HG03066 (cell line): ENCODE data around the gene ULK4.

Experiments used
- ATAC-seq: cut with Tn5 transposase; IDR thresholded peaks from one replicate; pipeline ENCODE4 v1.9.1; 2021; ENCODE audit warnings: low read depth; ENCODE audit not compliant: unreplicated experiment

ULK4 gene

DNA sequence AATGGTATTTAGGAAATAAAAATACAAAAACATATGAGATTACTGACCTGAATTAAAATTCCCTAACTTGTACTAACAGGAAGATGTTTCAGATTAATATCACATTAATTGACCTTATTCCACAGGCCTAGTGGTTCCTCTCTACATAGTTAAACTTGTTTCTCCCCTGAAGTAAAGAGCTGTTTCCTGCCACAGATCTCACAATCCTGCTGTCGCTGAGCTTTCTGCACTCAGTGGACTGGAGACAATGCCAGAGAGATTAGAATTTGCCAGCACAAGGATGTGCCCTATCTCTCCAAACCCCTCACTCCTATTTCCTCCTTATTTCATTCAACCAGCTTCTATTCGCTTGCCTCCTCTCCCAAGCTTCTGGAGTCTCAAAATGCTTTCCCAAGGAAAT lies 632.0 kb downstream of the ULK4 start:
- no peak for ATAC-seq

DNA sequence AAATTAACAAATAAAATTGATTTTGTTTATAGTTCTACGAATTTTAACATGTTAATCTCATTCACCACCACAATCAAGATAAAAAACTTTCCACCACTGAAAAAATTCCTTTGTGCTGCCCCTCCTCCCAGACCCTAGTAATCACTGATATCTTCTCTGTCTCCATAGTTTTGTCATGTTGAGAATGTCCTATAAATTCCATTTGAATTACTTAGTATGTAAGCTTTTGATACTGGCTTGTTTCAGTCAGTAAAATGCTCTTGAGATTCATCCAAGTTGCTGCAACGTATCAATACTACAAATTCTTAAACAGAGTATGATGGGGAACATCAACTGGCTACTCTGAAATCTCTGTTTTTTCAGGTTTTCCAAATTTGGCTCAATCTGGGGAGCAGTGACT lies 633.0 kb downstream of the ULK4 start:
- no peak for ATAC-seq

DNA sequence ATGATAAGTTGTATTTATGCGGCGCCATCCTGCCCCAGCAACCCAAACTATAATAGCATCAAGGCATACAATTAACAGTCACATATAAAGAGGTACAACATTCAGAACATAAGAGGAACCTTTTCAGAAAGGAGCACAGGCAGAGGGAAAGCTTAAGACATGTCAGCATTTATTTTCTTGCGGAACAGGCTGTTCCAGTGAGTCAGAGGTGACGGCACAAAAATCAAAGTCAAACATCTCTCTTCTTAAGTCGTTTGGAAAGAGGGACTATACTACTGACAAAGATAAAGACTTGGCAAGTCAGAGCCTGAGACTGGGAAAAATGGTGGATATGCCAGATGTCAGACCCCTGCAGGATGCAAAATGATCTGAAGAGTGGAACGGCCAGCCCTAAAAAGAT lies 634.2 kb downstream of the ULK4 start:
- no peak for ATAC-seq

DNA sequence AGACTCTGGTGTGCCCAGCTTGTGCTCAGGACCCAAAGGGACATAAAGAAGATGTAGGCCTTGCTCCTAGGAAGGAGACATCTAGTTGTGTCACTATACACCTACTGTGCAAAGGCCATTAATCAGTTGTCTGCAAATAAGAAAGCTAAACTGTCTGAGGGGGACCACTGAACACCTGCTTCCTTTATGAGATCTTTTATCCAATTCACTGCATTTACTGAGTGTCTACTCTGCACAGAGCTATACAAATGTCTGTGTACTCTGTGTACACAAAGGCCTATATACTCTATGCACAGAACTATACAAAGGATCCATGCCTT lies 637.8 kb downstream of the ULK4 start:
- no peak for ATAC-seq

DNA sequence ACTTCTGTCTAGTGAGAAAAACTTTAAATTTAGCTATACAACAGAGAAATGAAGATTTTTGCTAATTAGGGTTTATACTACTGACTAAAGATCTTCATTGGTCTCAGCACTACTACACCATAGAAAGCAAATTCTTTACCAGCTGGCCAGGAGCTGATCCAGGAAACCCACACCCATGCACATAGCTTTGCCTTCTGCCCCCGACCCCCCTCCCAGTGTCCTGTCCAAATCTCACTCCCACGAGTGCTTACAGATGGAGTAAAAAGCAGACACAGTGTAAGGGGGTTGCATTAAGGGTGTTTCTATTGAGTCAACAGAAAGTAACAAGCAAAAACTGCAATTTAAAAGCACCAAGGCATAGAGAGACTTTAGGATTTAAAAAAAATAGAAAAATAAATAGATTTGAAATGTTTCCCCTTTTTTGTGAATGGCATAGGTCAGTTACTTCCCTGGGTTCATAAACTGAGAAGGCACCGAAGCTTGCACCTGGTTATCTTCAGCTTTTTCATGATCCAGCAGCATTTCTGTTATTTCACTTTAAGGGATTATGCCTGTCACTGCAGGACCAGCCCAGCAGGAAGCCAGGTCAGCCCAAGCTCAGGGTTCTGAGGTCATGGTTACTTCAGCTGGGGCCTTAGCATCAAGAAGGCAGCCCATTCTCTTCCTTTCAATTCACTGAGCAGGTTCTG lies 638.3 kb downstream of the ULK4 start:
- ATAC-seq: no peak

DNA sequence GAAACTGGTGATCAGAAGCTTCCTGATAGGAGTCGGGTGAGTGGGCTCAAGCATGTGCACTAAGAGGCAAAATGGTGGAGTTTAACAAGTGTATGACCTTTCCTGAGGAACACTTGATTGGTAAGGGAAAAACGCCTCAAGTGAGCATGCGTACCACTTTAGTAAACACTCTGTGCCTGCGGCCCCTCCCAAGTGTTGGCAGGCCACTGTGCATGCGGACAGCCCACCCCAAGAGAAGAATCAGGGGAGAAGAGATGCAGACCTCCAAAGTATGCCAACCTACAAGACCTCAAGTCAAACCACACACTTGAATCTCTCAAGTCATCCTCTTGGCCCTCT lies 640.3 kb downstream of the ULK4 start:
- no peak for ATAC-seq

DNA sequence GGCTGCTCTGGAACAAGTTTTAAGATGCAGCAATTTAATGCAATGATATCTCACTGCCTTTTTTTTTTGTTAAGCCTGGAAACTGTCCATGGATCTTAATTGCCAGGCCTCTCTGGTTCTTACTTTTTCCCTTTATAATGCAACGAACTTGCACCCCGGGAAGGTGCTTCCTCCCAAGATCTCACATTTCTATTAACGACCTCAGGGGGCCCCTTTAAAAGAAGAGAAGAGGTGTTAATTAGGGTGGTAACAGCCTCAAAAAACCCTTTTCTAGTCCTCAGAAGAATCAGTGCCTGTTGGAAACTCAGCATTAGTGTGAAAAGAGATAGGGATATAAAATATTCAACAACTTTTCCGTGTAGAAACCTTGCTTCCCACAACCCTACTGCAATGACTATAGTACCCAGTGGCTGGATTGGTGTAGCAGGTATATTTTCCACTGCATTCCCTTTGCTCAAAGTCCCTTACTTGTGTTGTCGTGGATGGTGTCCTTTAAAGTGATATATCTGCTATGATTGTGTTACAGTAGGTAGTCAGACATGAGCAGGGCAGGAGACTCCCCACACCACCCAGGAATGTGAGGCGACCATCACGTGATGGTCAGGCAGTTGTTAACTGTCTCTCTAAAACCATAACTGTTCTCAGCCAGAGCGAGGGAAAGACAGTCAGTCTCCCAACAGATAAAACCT lies 640.8 kb downstream of the ULK4 start:
- ATAC-seq: no peak

DNA sequence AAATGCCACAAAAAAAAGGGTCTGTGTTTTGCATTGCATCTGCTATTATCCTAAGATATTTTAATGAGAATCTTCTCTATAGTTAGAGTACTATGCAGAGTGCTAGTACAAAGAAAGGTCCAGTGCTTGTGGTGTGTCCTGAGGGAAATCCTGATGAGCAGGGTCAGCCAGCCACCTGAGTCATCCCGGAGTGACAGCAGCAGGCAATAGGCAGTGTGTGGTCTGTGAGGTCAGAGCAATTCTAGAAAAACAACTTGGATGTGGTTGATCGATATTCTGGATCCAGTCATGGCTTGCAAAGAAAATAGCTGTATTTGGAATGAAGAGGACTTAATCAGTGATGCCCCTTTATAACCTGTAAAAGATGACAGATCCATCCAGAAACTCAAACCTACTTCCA lies 643.4 kb downstream of the ULK4 start:
- ATAC-seq: no peak

DNA sequence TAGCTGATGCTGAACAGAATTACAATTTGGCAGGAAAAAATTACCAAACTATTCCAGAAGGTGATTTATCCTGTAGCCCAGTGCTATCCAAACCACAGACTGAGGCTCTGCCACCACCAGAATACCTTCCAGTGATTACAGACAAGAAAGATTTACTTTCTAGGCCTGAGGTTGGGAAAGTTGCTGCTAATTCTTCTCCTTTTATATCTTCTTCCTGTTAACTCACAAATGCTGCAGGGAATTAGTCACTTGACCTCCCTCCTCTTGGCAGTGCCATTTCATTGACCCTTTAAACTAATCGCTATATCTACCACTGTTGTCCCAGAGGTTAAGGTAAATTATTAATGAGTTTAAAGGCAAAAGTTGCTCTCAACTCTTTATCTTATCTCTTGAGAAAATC lies 644.2 kb downstream of the ULK4 start:
- ATAC-seq: no peak

DNA sequence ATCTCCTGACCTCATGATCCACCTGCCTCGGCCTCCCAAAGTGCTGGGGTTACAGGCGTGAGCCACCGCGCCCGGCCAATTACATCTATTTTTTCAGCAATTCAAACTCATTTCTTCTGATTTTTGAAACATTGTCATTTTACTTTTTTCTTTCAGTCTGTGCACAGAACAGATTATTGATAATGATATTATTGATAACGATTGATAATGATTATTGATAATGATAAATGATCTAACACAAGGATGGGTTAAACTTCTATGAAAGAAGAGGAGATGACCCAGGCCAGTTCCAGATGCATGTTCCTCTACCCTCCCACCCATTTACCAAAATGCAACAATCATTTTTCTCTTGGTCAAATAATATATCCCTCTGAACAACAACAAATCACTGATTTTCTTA lies 644.6 kb downstream of the ULK4 start:
- ATAC-seq: no peak

DNA sequence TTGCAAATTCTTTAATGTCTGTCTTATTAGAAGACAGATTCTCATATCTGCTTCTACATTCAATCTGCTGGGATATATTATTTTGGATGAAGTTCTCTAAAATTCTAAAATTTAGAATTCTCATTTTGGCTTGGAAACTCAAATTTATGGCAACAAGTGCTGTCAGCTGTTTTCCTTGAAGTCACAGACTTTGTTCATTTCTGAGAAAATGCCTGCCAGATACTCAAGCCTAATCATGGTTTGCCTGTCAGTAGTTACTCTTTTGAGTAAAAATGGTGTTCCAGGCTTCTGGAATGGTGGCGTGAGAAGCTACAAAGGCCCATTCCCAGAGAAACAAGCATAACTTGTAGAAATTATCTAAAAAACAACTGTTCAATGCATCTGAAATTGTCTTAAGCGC lies 646.8 kb downstream of the ULK4 start:
- ATAC-seq: no peak

DNA sequence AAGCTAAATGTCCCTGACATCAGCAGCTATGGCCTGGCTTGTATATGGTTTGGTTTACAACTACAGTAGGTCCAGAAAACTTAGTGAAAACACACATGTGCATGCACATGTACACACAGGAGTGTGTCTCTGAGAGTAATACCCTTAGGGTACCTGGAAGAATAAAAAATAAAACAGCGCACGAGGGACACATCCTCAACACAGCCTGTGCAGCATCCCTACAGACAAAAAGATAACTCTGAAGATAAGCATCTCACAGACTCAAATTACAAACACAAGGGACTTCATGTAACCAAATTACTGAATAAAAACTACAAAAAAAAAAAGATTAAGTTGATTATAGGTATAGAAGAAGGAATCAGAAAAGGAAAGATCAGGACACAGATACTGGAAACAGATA lies 653.8 kb downstream of the ULK4 start:
- ATAC-seq: no peak

DNA sequence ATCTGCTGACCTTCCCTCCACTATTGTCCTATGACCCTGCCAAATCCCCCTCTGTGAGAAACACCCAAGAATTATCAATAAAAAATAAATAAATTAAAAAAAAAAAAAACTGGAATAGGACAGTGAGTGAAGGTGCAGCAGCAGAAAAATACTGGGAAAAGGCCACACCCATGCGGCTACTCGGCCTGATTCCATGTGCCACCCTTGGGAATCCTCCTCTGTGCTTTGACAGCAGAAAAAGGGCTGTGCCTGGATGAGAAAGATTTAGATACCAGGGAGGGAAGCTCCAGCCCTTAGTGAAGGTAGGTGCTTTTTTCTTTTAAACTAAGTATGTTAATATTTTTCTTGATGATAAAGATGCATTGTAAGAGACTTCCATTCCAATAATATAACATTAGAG lies 654.8 kb downstream of the ULK4 start:
- ATAC-seq: no peak

DNA sequence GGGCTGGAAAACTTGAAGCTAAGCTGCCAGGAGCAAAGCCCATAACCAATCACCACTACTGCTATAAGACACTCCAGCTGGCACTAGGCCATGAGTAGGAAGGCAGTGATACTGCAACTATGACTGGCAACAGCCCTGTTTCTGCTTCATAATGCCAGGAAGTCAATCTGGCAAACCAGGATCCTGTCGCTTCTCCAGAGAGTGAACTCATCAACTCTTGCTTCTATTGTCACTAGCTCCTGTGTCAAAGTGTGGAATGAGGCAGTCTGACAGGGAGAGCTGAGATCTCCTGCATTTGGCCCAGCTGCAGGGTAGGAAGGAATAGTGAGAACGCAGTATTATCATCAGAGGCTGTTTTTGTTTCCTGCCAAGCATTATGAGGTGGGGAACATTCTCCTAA lies 657.3 kb downstream of the ULK4 start:
- ATAC-seq: no peak

DNA sequence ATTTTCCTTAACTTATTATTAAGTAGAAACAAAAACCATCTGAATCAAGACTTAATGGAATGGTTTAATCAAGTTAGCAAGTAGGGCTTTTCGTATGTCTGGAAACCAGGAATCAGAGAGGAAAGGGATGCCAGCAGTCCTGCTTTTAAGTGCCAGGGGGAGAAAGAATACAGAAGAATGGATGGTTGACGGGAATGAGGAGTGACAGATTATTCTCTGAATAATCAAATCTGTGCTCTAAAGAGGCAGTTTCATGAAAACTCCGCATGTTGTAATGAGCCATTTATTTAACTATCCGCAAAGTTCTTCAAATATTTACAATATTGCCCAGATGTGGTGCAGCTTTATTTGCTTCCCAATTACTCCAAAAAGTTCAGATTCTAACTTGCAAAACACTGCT lies 659.6 kb downstream of the ULK4 start:
- no peak for ATAC-seq

DNA sequence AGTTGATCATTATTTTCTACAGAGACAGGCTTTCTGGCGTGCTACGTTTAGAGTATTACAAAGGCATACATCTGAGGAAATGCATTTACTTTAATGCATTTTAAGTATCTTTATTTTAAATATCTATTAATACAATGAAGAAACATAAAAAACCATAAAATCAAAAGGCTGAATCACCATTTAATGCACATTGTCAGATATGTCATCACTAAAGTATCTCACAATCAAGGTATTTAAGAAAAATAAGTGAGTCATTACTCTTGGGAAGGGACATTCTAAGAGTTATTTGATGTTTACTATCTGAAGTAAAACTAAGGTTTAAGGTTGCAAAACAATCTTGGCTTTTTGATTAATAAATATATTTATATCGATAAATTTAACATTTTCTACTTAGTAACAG lies 660.4 kb downstream of the ULK4 start:
- no peak for ATAC-seq

DNA sequence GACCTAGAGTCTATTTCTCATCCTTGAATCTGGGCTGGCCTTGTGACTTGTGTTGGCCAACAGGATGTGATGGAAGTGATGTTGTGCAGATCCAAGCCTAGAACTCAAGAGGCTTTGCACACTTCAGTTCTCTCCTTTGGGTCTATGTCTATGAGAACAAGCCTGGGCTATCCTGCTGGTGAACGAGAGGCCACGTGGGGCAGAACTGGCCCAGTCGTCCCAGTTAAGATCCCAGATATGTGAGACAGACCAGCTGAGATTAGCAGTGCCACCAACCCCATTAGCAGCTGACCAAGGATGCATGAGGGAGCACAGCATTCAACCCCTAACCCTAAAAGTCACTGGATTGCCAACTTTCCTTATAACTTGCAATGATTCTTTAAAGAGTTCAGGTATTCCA lies 662.9 kb downstream of the ULK4 start:
- ATAC-seq: no peak

DNA sequence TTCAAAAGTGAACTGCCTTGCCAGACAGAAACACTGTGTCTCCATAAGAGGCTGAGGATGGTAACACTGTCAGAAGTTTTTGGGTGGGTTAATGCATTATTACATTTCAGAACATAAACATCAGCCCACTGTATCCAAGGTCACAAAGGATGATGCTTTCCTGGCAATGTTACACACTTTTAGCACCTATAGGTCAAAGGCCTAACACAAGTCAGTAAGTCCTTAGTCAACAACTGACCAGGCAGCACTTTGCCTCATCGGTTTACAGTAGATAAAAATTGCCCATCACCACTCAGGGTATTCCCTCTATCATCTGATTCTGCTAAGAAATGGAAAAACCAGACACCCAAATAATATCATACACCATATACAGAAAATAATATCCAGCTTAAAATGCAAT lies 664.2 kb downstream of the ULK4 start:
- ATAC-seq: no peak

DNA sequence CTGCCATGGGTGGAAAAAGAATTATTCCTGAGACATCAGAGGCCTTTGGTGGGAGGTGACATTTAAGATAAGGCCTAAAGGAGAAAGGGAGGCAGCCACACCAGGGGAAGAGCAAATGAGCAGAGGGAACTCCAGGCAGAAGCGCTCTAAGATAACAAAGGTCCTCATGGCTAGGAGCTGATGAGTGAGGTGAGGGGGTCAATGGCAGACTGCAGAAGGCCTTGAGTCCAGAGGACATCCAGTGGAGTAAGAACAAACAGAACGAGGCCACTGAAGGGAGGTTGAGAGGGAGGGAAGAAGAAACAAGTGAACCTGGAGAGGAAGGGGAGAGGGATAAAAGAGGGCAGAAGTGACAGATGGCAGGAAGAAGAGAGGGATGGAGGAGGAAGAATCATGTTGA lies 665.3 kb downstream of the ULK4 start:
- no peak for ATAC-seq

DNA sequence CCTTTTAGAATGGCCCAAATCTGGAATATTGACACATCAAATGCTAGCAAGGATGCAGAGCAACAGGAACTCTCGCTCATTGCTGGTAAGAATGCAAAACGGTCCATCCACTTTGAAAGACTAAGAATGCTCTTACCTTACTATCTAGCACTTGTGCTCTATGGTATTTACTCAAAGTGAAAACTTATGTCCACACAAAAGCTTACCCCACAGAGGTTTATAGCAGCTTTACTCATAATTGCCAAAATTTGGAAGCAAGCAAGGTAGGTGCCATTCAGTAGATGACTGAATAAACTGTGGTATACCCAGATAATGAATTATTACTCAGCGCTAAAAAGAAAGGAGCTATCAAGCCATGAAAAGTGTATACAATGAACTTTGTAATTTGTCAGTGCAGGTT lies 666.2 kb downstream of the ULK4 start:
- no peak for ATAC-seq

DNA sequence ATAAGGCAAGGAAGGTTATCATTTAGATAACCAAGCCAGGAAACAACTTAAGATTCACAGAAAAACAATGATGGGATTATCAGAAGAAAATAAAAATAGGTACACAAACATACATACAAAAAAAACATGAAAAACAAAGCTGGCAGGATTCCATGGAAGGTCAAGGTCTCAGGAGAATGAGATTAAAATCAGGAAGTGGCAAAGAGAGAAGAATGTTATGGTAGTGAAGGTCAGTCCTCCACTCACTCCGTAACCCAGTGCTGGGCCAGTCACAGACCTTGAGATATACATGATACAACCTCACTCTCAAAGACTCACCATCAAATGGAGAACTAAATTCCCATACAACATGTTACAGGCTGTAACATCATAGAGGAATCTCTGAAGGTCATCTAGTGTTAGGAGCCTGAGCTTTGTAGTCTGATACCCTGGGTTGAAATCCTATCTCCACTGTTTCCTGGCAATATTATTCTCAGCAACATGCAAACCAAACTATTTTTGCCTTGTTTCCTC lies 668.7 kb downstream of the ULK4 start:
- ATAC-seq: no peak

DNA sequence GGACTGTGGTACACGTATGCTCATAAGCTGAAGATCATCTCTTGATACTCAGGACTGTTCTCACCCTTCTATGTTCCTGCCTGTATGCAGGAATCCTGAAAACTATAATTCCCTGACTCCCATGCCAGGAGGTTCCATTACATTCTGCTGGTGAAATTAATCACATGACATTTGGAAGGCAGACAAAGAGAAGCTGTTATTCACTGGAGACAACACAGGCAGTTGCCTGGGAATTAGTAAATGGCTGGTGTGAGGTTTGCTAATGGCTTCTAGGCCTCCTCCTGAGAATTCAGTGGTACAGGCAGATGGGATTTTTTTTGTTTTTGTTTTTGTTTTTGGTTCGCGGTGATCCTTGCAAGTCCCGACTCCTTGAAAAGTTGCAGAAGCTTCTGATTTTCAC lies 671.2 kb downstream of the ULK4 start:
- no peak for ATAC-seq

DNA sequence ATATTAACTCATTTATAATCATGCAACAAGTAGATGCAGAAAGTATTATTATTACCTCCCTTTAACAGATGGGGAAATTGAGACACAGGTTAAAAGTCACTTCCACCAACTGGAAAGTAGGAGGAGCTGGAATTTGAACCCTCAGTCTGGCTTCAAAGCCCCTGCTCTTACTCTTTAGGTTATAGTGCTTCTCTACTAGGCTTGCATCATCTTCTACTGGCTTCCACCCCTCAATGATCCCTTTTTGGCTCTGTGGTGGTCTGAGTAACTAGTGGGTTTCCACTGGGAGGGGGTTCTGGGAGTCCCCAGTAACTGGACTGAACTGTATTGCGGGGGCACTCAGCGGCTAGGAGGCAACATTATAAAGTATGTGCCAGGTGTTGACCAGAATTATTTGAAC lies 671.6 kb downstream of the ULK4 start:
- no peak for ATAC-seq
